Tibial artery (tissue), 4 donors: ENCODE measurements around the gene BICDL2.

Experiments
- DNase-seq, 2 donors: peaks; one replicate each; pipeline ENCODE4 v3.0.0-alpha.2; 2019
- H3K27ac ChIP-seq, 2 donors: fragments of 200-600 bp; sonication (generic) in 1 of 2; 1 replicate in 1 of 2; 2 replicates in 1 of 2; pipeline ENCODE4 v1.5.1; 2018 to 2019; ENCODE audit warnings: mild to moderate bottlenecking in 1 of 2
- H3K27me3 ChIP-seq, 2 donors: fragments of 200-600 bp; sonication (generic) in 1 of 2; one replicate each; pipeline versions ENCODE4 v1.5.1 to v1.6.0; 2016 to 2019
- H3K36me3 ChIP-seq, 3 donors: fragments of 200-600 bp; sonication (generic) in 2 of 3; one replicate each; pipeline ENCODE4 v1.5.1; 2016 to 2019; ENCODE audit warnings: mild to moderate bottlenecking in 2 of 3
- H3K4me1 ChIP-seq, 4 donors: fragments of 200-600 bp; sonication (generic) in 2 of 4; 1 replicate in 3 of 4; 2 replicates in 1 of 4; pipeline ENCODE4 v1.5.1; 2016 to 2019
- H3K4me3 ChIP-seq, 2 donors: fragments of 200-600 bp; sonication (generic) in 1 of 2; 1 replicate in 1 of 2; 2 replicates in 1 of 2; pipeline ENCODE4 v1.5.1; 2018 to 2019; ENCODE audit warnings: mild to moderate bottlenecking in 2 of 2
- H3K9me3 ChIP-seq, 3 donors: fragments of 200-600 bp; sonication (generic) in 1 of 3; one replicate each; pipeline ENCODE4 v1.5.1; 2016 to 2019
- intact Hi-C: fragments of 100-400 bp; cut with DNase I; formaldehyde crosslinking; loops from one replicate; pipeline ENCODE4 v1.15.0; 2023; ENCODE audit warnings: low total_unique reads
- TF ChIP-seq, protein P1 (sequence below), 2 experiments: fragments of 200-600 bp in 1 of 2; fragments of 450-650 bp in 1 of 2; IDR thresholded peaks; one replicate each; pipeline ENCODE4 v1.5.1; 2017 to 2019; ENCODE audit warnings: antibody characterized with exemption in 2 of 2, mild to moderate bottlenecking in 1 of 2, moderate library complexity in 1 of 2

Gene BICDL2

DNA sequence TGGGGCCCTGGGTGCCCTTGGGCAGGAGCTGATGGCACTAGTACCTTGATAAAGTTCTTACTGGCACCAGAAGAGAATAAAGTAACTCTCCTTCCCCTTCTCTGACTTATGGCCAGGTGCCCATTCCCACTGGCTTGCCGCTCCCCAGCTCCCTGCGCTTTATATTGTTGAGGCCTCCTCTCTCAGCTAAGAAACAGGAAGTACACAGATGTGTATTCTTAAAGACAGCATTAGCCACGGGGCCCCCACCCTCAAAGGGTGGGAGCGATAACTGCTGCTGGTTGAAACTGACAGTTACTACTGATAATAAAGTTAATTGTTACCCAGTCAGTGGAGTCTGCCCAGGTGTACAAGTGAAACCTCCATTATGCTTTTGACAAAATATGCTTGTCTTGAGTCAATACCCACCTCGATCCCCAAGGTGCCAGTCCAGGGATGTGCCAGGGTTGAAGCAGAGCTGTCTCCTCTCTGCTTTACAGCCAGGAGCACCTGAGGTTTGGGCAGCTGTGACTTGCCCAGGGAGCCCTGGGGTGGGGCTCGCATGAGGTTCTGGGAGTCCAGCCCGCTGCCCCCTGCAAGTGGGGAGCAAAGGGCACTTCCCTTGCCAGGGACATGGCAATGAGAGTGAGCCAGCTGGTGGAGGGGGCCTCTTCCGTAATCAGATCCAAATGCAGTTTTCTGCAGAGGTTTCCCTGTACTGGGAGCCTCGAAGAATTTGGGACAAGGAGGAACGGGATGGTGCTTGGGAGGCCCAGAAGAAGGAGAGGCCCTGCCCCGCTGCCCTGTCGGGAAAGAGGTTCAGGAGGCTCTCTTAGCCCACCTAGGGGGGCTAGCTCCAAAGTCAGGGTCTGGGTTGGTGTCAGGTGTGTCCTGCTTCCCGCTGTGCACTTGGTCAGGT lies 29.4 kb downstream of the BICDL2 start:
- Histone ChIP-seq H3K4me1 (peaks cover 0 to 9% (median 4%) of the 10 kb centered on the region in 4 donors), H3K4me3 (no peak overlapping the region), H3K9me3 (no peaks in the 10 kb centered on the region), H3K27me3 (peaks cover 4 to 72% of the 10 kb centered on the region in 2 donors), H3K27ac (no peak overlapping the region), H3K36me3 (no peaks in the 10 kb centered on the region)
- no peak for DNase-seq
- TF ChIP-seq, protein P1, sequence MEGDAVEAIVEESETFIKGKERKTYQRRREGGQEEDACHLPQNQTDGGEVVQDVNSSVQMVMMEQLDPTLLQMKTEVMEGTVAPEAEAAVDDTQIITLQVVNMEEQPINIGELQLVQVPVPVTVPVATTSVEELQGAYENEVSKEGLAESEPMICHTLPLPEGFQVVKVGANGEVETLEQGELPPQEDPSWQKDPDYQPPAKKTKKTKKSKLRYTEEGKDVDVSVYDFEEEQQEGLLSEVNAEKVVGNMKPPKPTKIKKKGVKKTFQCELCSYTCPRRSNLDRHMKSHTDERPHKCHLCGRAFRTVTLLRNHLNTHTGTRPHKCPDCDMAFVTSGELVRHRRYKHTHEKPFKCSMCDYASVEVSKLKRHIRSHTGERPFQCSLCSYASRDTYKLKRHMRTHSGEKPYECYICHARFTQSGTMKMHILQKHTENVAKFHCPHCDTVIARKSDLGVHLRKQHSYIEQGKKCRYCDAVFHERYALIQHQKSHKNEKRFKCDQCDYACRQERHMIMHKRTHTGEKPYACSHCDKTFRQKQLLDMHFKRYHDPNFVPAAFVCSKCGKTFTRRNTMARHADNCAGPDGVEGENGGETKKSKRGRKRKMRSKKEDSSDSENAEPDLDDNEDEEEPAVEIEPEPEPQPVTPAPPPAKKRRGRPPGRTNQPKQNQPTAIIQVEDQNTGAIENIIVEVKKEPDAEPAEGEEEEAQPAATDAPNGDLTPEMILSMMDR (IDR thresholded peaks at IDR 0.05), result no peak
- intact Hi-C loops, result no loop called here

DNA sequence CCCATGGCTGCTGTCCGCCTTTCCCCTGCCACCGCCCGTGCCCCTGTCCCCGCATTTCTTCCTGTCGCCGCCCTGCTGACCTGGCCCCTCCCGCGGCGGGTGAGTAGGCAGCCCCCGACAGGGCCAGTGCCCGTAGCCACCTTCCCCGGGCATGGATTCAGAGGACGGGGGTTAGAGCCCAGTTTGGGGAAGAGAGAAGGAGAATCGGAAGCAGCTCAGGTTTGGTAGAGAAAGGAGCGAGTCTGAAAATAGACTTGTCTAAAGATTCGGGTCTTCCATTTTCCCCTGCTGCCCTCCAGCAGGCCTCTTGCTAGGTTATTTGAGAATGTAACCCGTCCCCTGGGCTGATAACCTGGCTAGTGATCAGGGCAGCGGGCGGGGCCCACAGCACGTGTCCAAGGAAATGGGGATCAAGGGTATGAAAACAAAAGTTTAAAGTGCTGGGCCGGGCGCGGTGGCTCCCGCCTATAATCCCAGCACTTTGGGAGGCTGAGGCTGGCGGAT lies 31.9 kb downstream of the BICDL2 start:
- no peaks in the 10 kb centered on the region for H3K36me3 ChIP-seq
- no peak overlapping the region for H3K27ac ChIP-seq
- DNase-seq, result no peak
- intact Hi-C loops, result no loop called here
- H3K27me3 ChIP-seq, result peaks cover 0 to 68% of the 10 kb centered on the region in 2 donors
- H3K4me3 ChIP-seq, result peak overlapping the region in 1 of 2 donors; percentile 5
- TF ChIP-seq, protein P1 (IDR thresholded peaks at IDR 0.05), result no peak
- peaks cover 0 to 5% (median 4%) of the 10 kb centered on the region in 4 donors for H3K4me1 ChIP-seq
- no peaks in the 10 kb centered on the region for H3K9me3 ChIP-seq

DNA sequence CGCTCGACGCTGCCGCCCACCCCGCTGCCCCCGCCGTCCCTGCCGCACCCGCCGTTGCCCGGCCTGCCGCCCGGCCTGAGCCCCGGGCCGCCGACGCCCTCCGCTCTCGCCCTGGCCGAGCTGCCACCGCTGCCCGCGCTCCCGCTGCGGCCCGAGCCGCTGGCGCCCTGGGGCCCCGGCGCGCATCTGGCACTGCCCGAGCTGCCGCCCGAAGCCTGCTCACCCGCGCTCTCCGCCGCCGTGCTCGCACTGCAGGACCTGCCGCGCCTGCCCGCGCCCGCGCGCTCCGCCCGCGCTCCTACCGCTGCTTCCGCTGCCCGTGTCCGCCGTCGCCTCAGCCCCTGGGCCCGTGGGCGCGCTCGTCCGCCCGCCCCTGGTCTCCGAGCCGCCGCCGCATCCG lies 32.4 kb downstream of the BICDL2 start:
- H3K27ac ChIP-seq, result no peak overlapping the region
- no peaks in the 10 kb centered on the region for H3K9me3 ChIP-seq
- intact Hi-C loops, result no loop called here
- H3K4me3 ChIP-seq, result peak overlapping the region; percentile 19 to 35
- TF ChIP-seq, protein P1 (IDR thresholded peaks at IDR 0.05), result no peak
- peaks cover 0 to 5% (median 4%) of the 10 kb centered on the region in 4 donors for H3K4me1 ChIP-seq
- peaks cover 0 to 65% of the 10 kb centered on the region in 2 donors for H3K27me3 ChIP-seq
- H3K36me3 ChIP-seq, result no peaks in the 10 kb centered on the region
- no peak for DNase-seq

- H3K9me3 ChIP-seq, result no peaks in the 10 kb centered on the region
- DNase-seq, result peak; percentile 91 to 97
- peaks cover 0 to 5% (median 4%) of the 10 kb centered on the region in 4 donors for H3K4me1 ChIP-seq
- H3K27ac ChIP-seq, result no peak overlapping the region
- intact Hi-C loops, result loop anchor here (2.0 kb wide), 1 partner anchor 25 kb away; no protein-coding TSS in a partner anchor
- TF ChIP-seq, protein P1 (IDR thresholded peaks at IDR 0.05), result peak; percentile 40 to 51
- peak overlapping the region; percentile 19 to 35 for H3K4me3 ChIP-seq
- H3K27me3 ChIP-seq, result peaks cover 0 to 64% of the 10 kb centered on the region in 2 donors
- no peaks in the 10 kb centered on the region for H3K36me3 ChIP-seq
Measured at GRCh38 chr16:3003582-3004270, 33.0 kb downstream of the BICDL2 start.

DNA sequence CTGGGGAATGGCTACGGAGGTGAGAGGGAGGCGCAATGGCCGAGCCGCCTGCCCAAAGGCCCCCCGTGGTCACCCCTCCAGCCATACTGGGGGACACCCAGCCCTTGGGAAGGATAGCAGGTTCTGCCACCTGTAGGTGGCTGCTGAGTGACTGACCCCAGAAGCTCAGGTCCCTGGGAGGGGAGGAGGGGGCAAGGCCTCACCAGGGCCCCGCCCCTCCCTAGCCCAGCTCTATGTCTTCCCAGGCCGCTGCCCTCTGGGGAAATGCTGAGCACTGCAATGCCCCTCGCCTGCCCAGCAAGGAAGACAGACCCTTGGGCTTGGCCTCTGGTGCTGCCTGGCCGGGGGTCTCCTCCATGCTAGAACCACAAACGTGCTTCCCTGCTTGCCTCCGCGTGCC lies 35.4 kb downstream of the BICDL2 start:
- Histone ChIP-seq H3K9me3 (no peaks in the 10 kb centered on the region), H3K27ac (no peak overlapping the region), H3K4me1 (peaks cover 0 to 5% (median 4%) of the 10 kb centered on the region in 4 donors), H3K4me3 (no peak overlapping the region), H3K36me3 (no peaks in the 10 kb centered on the region), H3K27me3 (peaks cover 0 to 61% of the 10 kb centered on the region in 2 donors)
- intact Hi-C loops, result no loop called here
- DNase-seq, result no peak
- TF ChIP-seq, protein P1 (IDR thresholded peaks at IDR 0.05), result no peak
